Fibroblast of lung (primary cell): ENCODE measurements around the gene C11orf86. TPM values are rescaled to one million over a fixed set of nuclear protein-coding genes. Genes with fewer than 3 reads are reported as not detected.
"Not testable (repeated sequence)": the region's sequence is repeated elsewhere in the genome, so short reads cannot be mapped to it uniquely, and the experiment has no call there.

ENCODE experiments used
- DNase-seq, 2 donors: peaks; one replicate each; pipeline versions ENCODE4 v3.0.0 to v3.0.0-alpha.2; 2010; ENCODE audit warnings: low read depth in 2 of 2
- H2AFZ ChIP-seq: 2 replicates; pipeline ENCODE4 v1.5.1; 2012; ENCODE audit warnings: low read length, control low read depth, inconsistent platforms
- H3K27ac ChIP-seq: 2 replicates; pipeline ENCODE4 v1.5.1; 2011; ENCODE audit warnings: low read length, control low read depth; ENCODE audit not compliant: insufficient read depth
- H3K27me3 ChIP-seq: 2 replicates; pipeline ENCODE4 v1.5.1; 2011; ENCODE audit warnings: mild to moderate bottlenecking, low read length; ENCODE audit not compliant: control insufficient read depth, insufficient read depth
- H3K36me3 ChIP-seq: 2 replicates; pipeline ENCODE4 v1.5.1; 2011; ENCODE audit warnings: low read length; ENCODE audit not compliant: control insufficient read depth, insufficient read depth
- H3K4me1 ChIP-seq: 2 replicates; pipeline ENCODE4 v1.5.1; 2011; ENCODE audit warnings: low read length; ENCODE audit not compliant: control insufficient read depth, insufficient read depth; ENCODE audit errors: extremely low read depth
- H3K4me2 ChIP-seq: 2 replicates; pipeline ENCODE4 v1.5.1; 2011; ENCODE audit warnings: low read length, control low read depth; ENCODE audit not compliant: insufficient read depth; ENCODE audit errors: extremely low read depth
- H3K4me3 ChIP-seq, 4 experiments: fragments of 200-600 bp in 1 of 4; sonication (generic) in 1 of 4; replicated peaks in 1 of 4; 2 replicates each; pipeline ENCODE4 v1.5.1; 2011 to 2016; ENCODE audit warnings: low read length in 4 of 4, low read depth in 3 of 4, mild to moderate bottlenecking in 3 of 4, control low read depth in 2 of 4, inconsistent platforms in 1 of 4, mixed read lengths in 1 of 4; ENCODE audit not compliant: insufficient read depth in 1 of 4; ENCODE audit errors: control extremely low read depth in 1 of 4
- H3K79me2 ChIP-seq: 2 replicates; pipeline ENCODE4 v1.5.1; 2012; ENCODE audit warnings: mild to moderate bottlenecking, low read length, inconsistent platforms; ENCODE audit not compliant: control insufficient read depth, insufficient read depth
- H3K9ac ChIP-seq: 2 replicates; pipeline ENCODE4 v1.5.1; 2011; ENCODE audit warnings: mild to moderate bottlenecking, low read length, control low read depth; ENCODE audit not compliant: insufficient read depth
- H3K9me3 ChIP-seq: 2 replicates; pipeline ENCODE4 v1.5.1; 2012; ENCODE audit warnings: low read depth, low read length; ENCODE audit not compliant: control insufficient read depth, insufficient read depth
- H4K20me1 ChIP-seq: 2 replicates; pipeline ENCODE4 v1.5.1; 2011; ENCODE audit warnings: low read length; ENCODE audit not compliant: control insufficient read depth, insufficient read depth; ENCODE audit errors: extremely low read depth
- CTCF ChIP-seq, 2 donors: IDR thresholded peaks in 1 of 2; conservative IDR thresholded peaks in 1 of 2; 1 replicate in 1 of 2; 2 replicates in 1 of 2; pipeline ENCODE4 v1.5.1; 2011 to 2012; ENCODE audit warnings: low read length in 2 of 2, control low read depth in 1 of 2, inconsistent platforms in 1 of 2, low read depth in 1 of 2, mild to moderate bottlenecking in 1 of 2
- EZH2 ChIP-seq: IDR thresholded peaks from 2 replicates; pipeline ENCODE4 v1.5.1; 2012; ENCODE audit warnings: low read length, control low read depth, mild to moderate bottlenecking; ENCODE audit errors: missing control alignments
- polyA plus RNA-seq, 2 donors: library from polyadenylated mRNA; depleted of rRNA in 1 of 2; stranded (reverse) in 1 of 2; unstranded in 1 of 2; fragments of >200 nt; gene quantifications; 2 replicates each; pipeline ENCODE4 v1.2.1, GENCODE V29; 2011 to 2012; ENCODE audit warnings: missing spikeins in 1 of 2
- total RNA-seq: library from RNA; depleted of rRNA; stranded (reverse); fragments of >200 nt; gene quantifications from 2 replicates; pipeline ENCODE4 v1.2.1, GENCODE V29; 2014

Gene C11orf86
- total and polyA plus RNA-seq, 2 donors (not counting 1 experiment from before 2014, with no cell fraction given): not detected

- no peak overlapping the region for H3K27ac ChIP-seq
- no peak for DNase-seq
- no peak overlapping the region for H2AFZ ChIP-seq
- H3K4me3 ChIP-seq: no peak overlapping the region
- H3K4me2 ChIP-seq: no peak overlapping the region
- H3K4me1 ChIP-seq: peaks cover 4% of the 10 kb centered on the region
- no peak for TF ChIP-seq EZH2
- TF ChIP-seq CTCF (conservative IDR thresholded peaks at IDR 0.05 in 1 of 2, IDR thresholded peaks at IDR 0.05 in 1 of 2; ENCODE audit: low read depth in 1 of 2, low read length in 2 of 2): no peak
- no peak overlapping the region for H3K9ac ChIP-seq
- no peaks in the 10 kb centered on the region for H4K20me1 ChIP-seq
- no peaks in the 10 kb centered on the region for H3K79me2 ChIP-seq
- H3K27me3 ChIP-seq: no peaks in the 10 kb centered on the region
- H3K9me3 ChIP-seq: no peaks in the 10 kb centered on the region
- no peaks in the 10 kb centered on the region for H3K36me3 ChIP-seq
Observed at GRCh38 chr11:66986178-66986545, 11.1 kb downstream of the C11orf86 start.

- TF ChIP-seq EZH2: no peak
- TF ChIP-seq CTCF (conservative IDR thresholded peaks at IDR 0.05 in 1 of 2, IDR thresholded peaks at IDR 0.05 in 1 of 2; ENCODE audit: low read depth in 1 of 2, low read length in 2 of 2): no peak
- Histone ChIP-seq H3K9me3 (no peaks in the 10 kb centered on the region), H2AFZ (no peak overlapping the region), H3K27me3 (no peaks in the 10 kb centered on the region), H3K9ac (no peak overlapping the region), H3K4me3 (no peak overlapping the region), H3K4me1 (peaks cover 1% of the 10 kb centered on the region), H3K36me3 (no peaks in the 10 kb centered on the region), H3K4me2 (no peak overlapping the region), H3K27ac (no peak overlapping the region), H4K20me1 (no peaks in the 10 kb centered on the region), H3K79me2 (no peaks in the 10 kb centered on the region)
- peak in 1 of 2 donors; percentile 19 for DNase-seq
Observed at GRCh38 chr11:66987158-66987620, 12.1 kb downstream of the C11orf86 start.

- H3K36me3 ChIP-seq: no peaks in the 10 kb centered on the region
- no peaks in the 10 kb centered on the region for H3K4me1 ChIP-seq
- no peaks in the 10 kb centered on the region for H3K9me3 ChIP-seq
- H3K79me2 ChIP-seq: no peaks in the 10 kb centered on the region
- no peak overlapping the region for H3K9ac ChIP-seq
- no peaks in the 10 kb centered on the region for H4K20me1 ChIP-seq
- DNase-seq: no peak
- H2AFZ ChIP-seq: no peak overlapping the region
- no peak overlapping the region for H3K4me3 ChIP-seq
- H3K27me3 ChIP-seq: no peaks in the 10 kb centered on the region
- H3K27ac ChIP-seq: no peak overlapping the region
- no peak overlapping the region for H3K4me2 ChIP-seq
- TF ChIP-seq EZH2 (no peak), CTCF (conservative IDR thresholded peaks at IDR 0.05 in 1 of 2, IDR thresholded peaks at IDR 0.05 in 1 of 2; ENCODE audit: low read depth in 1 of 2, low read length in 2 of 2) (no peak)
Observed at GRCh38 chr11:66987924-66988637, 13.0 kb downstream of the C11orf86 start.

- H3K9me3 ChIP-seq, H3K9ac ChIP-seq, H2AFZ ChIP-seq, H3K79me2 ChIP-seq, H4K20me1 ChIP-seq, H3K4me1 ChIP-seq, H3K27ac ChIP-seq, H3K36me3 ChIP-seq, DNase-seq, H3K27me3 ChIP-seq, H3K4me3 ChIP-seq, H3K4me2 ChIP-seq: not testable (repeated sequence)
Observed at GRCh38 chr11:66988741-66989140, 13.6 kb downstream of the C11orf86 start.

GRCh38 chr11:66989360-66989759, 14.3 kb downstream of the C11orf86 start:
- not testable (repeated sequence) for H4K20me1 ChIP-seq, H3K27ac ChIP-seq, H3K4me2 ChIP-seq, H3K4me3 ChIP-seq, H2AFZ ChIP-seq, DNase-seq, H3K27me3 ChIP-seq, H3K9me3 ChIP-seq, H3K9ac ChIP-seq, H3K4me1 ChIP-seq, H3K79me2 ChIP-seq, H3K36me3 ChIP-seq
